ENCODE data around the gene FRY. TPM values are rescaled to one million over a fixed set of nuclear protein-coding genes. Genes with fewer than 3 reads are reported as not detected.

FRY gene
- total and polyA plus RNA-seq, 2 donors from 2014 or later = 21.8 to 69.5 TPM

DNA sequence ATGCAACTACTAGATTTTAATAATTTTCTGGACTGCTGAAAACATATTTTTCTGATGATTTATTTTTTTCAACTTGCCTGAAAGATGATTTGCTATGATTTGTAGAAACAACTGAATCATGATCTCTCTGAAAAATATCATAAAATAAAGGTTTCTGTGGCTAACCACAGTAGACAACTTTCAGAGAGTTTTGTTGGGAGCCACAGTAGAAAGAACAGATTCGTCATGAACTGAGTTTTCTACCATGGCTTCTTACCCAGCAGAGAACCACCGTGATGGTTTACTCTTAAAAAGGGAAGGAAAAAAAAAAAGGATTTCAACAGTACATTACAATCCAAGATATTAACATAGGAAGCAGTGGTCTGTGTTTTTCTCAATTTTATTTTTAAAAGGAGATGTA lies 265.6 kb downstream of the FRY start:
- no peak overlapping the region for H3K4me3 ChIP-seq (ENCODE audit: low read length in 3 of 3)
- no peaks in the 10 kb centered on the region for H3K9me3 ChIP-seq (ENCODE audit: control insufficient read depth in 2 of 3, insufficient read depth in 1 of 3, low read length in 3 of 3)
- TF ChIP-seq CTCF (IDR thresholded peaks at IDR 0.05; ENCODE audit: borderline replicate concordance, extremely low read depth, insufficient read depth) = no peak
- no peaks in the 10 kb centered on the region for H3K27me3 ChIP-seq (ENCODE audit: control insufficient read depth, insufficient read depth, low read length)
- H3K36me3 ChIP-seq (ENCODE audit: control insufficient read depth in 2 of 3, insufficient read depth in 3 of 3, low read length in 3 of 3) = peaks cover 0 to 2% (median 0%) of the 10 kb centered on the region in 3 donors
- H3K9ac ChIP-seq (ENCODE audit: low read length in 3 of 3) = no peak overlapping the region
- DNase-seq (no peak), FAIRE-seq (no peak)
- intact Hi-C loops (cut with DNase I) = no loop called here
- H3K27ac ChIP-seq (ENCODE audit: low read depth in 2 of 2, low read length in 2 of 2) = no peak overlapping the region
- H3K4me1 ChIP-seq (ENCODE audit: control insufficient read depth in 2 of 3, insufficient read depth in 2 of 3, low read depth in 1 of 3, low read length in 3 of 3) = no peaks in the 10 kb centered on the region

DNA sequence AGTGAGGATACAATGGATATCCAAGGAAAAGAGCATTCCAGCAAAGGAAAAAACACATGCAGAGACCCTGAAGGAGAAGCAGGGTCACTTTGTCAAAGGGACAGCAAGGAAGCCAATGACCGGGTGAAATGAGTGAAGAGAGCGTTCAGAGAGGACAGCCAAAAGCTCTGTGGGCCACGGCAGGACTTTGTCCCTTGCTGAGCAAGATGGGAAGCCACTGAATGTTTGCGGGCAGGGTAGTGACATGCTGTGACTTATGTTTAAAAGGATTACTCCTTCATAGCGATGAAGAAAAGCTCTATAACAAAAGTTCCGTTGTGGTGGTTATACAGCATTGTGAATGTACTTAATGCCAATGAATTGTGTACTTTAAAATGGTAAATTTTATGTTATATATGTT lies 267.1 kb downstream of the FRY start:
- Histone ChIP-seq H3K4me1 (ENCODE audit: control insufficient read depth in 2 of 3, insufficient read depth in 2 of 3, low read depth in 1 of 3, low read length in 3 of 3) (no peaks in the 10 kb centered on the region), H3K9me3 (ENCODE audit: control insufficient read depth in 2 of 3, insufficient read depth in 1 of 3, low read length in 3 of 3) (no peaks in the 10 kb centered on the region), H3K9ac (ENCODE audit: low read length in 3 of 3) (no peak overlapping the region), H3K27ac (ENCODE audit: low read depth in 2 of 2, low read length in 2 of 2) (no peak overlapping the region), H3K4me3 (ENCODE audit: low read length in 3 of 3) (no peak overlapping the region), H3K27me3 (ENCODE audit: control insufficient read depth, insufficient read depth, low read length) (no peaks in the 10 kb centered on the region), H3K36me3 (ENCODE audit: control insufficient read depth in 2 of 3, insufficient read depth in 3 of 3, low read length in 3 of 3) (peaks cover 0 to 2% (median 0%) of the 10 kb centered on the region in 3 donors)
- DNase-seq = no peak
- intact Hi-C loops (cut with DNase I) = no loop called here
- TF ChIP-seq CTCF (IDR thresholded peaks at IDR 0.05; ENCODE audit: borderline replicate concordance, extremely low read depth, insufficient read depth) = no peak
- no peak for FAIRE-seq

DNA sequence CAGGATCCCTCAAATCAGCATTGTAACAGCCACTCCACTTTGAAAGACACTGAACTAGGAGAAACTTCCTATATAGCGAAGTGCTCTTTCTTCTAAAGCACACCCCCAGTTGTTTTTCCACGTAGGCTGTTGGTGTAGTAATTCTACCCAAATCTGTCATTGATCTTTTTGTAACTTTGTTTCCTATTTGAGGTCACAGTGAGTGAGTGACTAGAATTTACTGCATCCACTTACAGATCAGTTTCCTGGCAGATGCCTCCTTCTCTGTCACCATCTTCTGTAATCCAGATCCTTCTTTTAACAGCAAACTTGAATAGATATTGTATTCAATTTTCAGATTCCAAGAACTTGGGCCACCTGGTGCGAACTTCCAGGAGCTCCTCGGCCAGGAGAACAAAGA lies 268.3 kb downstream of the FRY start:
- no peaks in the 10 kb centered on the region for H3K9me3 ChIP-seq (ENCODE audit: control insufficient read depth in 2 of 3, insufficient read depth in 1 of 3, low read length in 3 of 3)
- no peak overlapping the region for H3K27ac ChIP-seq (ENCODE audit: low read depth in 2 of 2, low read length in 2 of 2)
- H3K36me3 ChIP-seq (ENCODE audit: control insufficient read depth in 2 of 3, insufficient read depth in 3 of 3, low read length in 3 of 3) = peaks cover 0 to 2% (median 0%) of the 10 kb centered on the region in 3 donors
- TF ChIP-seq CTCF (IDR thresholded peaks at IDR 0.05; ENCODE audit: borderline replicate concordance, extremely low read depth, insufficient read depth) = no peak
- no peaks in the 10 kb centered on the region for H3K27me3 ChIP-seq (ENCODE audit: control insufficient read depth, insufficient read depth, low read length)
- FAIRE-seq (no peak), DNase-seq (peak in 2 of 5 donors; percentile 15 to 25)
- no peak overlapping the region for H3K9ac ChIP-seq (ENCODE audit: low read length in 3 of 3)
- no peak overlapping the region for H3K4me3 ChIP-seq (ENCODE audit: low read length in 3 of 3)
- H3K4me1 ChIP-seq (ENCODE audit: control insufficient read depth in 2 of 3, insufficient read depth in 2 of 3, low read depth in 1 of 3, low read length in 3 of 3) = no peaks in the 10 kb centered on the region
- intact Hi-C loops (cut with DNase I) = no loop called here

GRCh38 chr13:32300406-32300805 lies 268.8 kb downstream of the FRY start:
- intact Hi-C loops (cut with DNase I) = no loop called here
- Histone ChIP-seq H3K36me3 (ENCODE audit: control insufficient read depth in 2 of 3, insufficient read depth in 3 of 3, low read length in 3 of 3) (peaks cover 0 to 1% (median 0%) of the 10 kb centered on the region in 3 donors), H3K27me3 (ENCODE audit: control insufficient read depth, insufficient read depth, low read length) (no peaks in the 10 kb centered on the region), H3K4me1 (ENCODE audit: control insufficient read depth in 2 of 3, insufficient read depth in 2 of 3, low read depth in 1 of 3, low read length in 3 of 3) (no peaks in the 10 kb centered on the region), H3K9me3 (ENCODE audit: control insufficient read depth in 2 of 3, insufficient read depth in 1 of 3, low read length in 3 of 3) (no peaks in the 10 kb centered on the region), H3K9ac (ENCODE audit: low read length in 3 of 3) (no peak overlapping the region), H3K4me3 (ENCODE audit: low read length in 3 of 3) (no peak overlapping the region), H3K27ac (ENCODE audit: low read depth in 2 of 2, low read length in 2 of 2) (no peak overlapping the region)
- FAIRE-seq (no peak), DNase-seq (peak in 1 of 5 donors; percentile 37)
- no peak for TF ChIP-seq CTCF (IDR thresholded peaks at IDR 0.05; ENCODE audit: borderline replicate concordance, extremely low read depth, insufficient read depth)

All from kidney (tissue), 14 donors.